ENCODE results near the gene FANCL.

DNA sequence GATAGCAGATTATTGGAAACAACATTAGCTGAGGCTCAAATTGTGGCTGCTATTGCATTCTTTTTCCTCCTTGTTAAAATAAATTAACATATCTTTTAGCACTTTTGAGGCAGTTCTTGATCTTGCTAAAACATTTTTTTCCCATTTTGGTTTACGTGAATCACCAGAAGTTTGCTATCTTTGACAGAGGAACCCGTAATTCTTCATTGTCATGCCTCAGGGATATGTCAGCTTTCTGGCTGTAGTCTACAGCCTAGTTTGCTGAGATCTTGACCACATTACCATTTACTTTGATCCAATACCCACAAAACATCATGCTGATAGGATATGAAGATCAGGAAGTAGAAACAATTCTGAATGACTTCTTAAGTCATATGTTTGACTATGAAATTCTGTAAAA is 25.1 kb upstream of the FANCL start:
- TF ChIP-seq, protein P1, sequence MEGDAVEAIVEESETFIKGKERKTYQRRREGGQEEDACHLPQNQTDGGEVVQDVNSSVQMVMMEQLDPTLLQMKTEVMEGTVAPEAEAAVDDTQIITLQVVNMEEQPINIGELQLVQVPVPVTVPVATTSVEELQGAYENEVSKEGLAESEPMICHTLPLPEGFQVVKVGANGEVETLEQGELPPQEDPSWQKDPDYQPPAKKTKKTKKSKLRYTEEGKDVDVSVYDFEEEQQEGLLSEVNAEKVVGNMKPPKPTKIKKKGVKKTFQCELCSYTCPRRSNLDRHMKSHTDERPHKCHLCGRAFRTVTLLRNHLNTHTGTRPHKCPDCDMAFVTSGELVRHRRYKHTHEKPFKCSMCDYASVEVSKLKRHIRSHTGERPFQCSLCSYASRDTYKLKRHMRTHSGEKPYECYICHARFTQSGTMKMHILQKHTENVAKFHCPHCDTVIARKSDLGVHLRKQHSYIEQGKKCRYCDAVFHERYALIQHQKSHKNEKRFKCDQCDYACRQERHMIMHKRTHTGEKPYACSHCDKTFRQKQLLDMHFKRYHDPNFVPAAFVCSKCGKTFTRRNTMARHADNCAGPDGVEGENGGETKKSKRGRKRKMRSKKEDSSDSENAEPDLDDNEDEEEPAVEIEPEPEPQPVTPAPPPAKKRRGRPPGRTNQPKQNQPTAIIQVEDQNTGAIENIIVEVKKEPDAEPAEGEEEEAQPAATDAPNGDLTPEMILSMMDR (IDR thresholded peaks at IDR 0.05) = no peak
- no peak for TF ChIP-seq POLR2A (IDR thresholded peaks at IDR 0.05)
